SK-N-MC (cell line): ENCODE data around the gene FSD2.

Experiments used
- DNase-seq: peaks from one replicate; pipeline ENCODE4 v3.0.0-alpha.2; 2011; ENCODE audit warnings: low read depth, low spot score
- H3K27ac ChIP-seq: fragments of 200-600 bp; sonication (generic); 2 replicates; pipeline ENCODE4 v1.5.1; 2016; ENCODE audit warnings: mixed run types
- H3K36me3 ChIP-seq: fragments of 200-600 bp; sonication (generic); 2 replicates; pipeline ENCODE4 v1.6.1; 2017; ENCODE audit warnings: antibody characterized with exemption, low read length, mixed read lengths; ENCODE audit not compliant: insufficient read depth
- H3K4me3 ChIP-seq: fragments of 200-600 bp; sonication (generic); 2 replicates; pipeline ENCODE4 v1.5.1; 2016
- H3K9ac ChIP-seq: fragments of 200-600 bp; sonication (generic); 2 replicates; pipeline ENCODE4 v1.8.0; 2017; ENCODE audit warnings: mixed run types, mixed read lengths; ENCODE audit not compliant: insufficient read length
- H3K9me3 ChIP-seq: fragments of 200-600 bp; sonication (generic); 2 replicates; pipeline ENCODE4 v1.6.1; 2017; ENCODE audit warnings: low read depth, mild to moderate bottlenecking, antibody characterized with exemption, low read length, moderate library complexity, mixed read lengths
- EZH2 ChIP-seq: fragments of 200-600 bp; sonication (generic); IDR thresholded peaks from one replicate; pipeline ENCODE4 v1.6.1; 2017; ENCODE audit warnings: antibody characterized with exemption
- FOXP2 ChIP-seq: optimal IDR thresholded peaks from 2 replicates; pipeline ENCODE3; 2011; ENCODE audit warnings: mild to moderate bottlenecking, moderate library complexity; ENCODE audit not compliant: insufficient read depth; ENCODE audit errors: extremely low read length, control extremely low read depth
- POLR2AphosphoS5 ChIP-seq: IDR thresholded peaks from 2 replicates; pipeline ENCODE4 v1.6.1; 2012; ENCODE audit warnings: mild to moderate bottlenecking, low read depth, low read length, borderline replicate concordance

The FSD2 gene

DNA sequence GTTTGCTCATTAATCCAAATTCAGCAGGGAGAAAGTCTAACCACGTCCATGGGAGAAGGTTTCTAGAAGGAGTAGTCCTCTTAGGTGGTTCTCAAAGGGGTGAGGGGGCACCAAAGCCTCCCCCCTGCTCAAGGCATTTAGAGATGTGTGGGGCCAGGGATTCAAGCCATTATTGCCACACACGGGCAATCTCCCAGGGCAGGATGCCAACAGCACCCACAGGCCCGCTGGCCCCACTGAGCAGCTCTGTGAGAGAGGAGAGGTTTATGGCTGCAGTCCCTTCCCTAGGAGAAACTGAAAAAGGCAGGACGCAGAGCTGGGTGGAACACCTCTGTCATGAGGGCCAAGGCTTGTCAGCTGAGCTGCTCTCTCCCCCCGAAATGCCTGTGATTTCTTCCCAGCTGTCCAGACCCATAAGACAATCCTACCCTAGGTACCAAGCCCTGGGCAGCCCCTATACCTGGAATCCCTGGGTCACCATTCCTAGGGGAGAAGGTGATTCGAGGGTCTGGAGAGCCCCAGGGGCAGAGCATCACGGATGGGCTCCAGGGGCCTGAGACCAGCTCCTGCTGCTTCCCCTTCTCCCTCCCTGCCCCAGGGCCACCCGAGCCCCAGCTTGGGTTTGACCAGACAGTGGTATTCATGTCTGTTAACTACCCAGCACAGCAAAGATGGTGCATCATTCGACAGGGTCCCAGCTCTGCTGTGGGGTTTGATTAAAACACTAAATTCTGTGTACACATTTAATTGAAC lies 42.5 kb upstream of the FSD2 start:
- Histone ChIP-seq H3K9me3 (no peaks in the 10 kb centered on the region), H3K27ac (no peak overlapping the region), H3K4me3 (no peak overlapping the region), H3K36me3 (no peaks in the 10 kb centered on the region), H3K9ac (no peak overlapping the region)
- no peak for TF ChIP-seq POLR2AphosphoS5
- DNase-seq: no peak

DNA sequence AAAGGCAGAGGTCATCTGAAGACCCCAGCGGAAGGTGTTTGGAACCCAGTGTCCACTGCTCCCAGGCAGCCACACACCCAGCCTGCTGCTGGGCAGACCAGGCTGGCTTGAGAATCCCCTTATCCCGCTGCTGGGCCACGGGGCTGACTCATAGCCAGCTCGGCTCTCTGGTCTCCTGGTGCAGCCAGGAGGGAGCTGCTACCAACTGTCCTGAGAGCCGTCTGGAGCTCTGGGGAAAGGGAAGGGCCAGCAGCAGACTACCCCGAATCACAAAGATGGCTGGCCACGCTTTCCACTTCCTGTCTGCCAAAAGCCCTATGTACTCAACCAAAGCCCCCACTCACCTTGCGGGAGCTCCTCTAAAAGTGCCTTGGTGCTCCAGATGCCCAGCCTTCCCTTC lies 41.8 kb upstream of the FSD2 start:
- Histone ChIP-seq H3K36me3 (no peaks in the 10 kb centered on the region), H3K4me3 (no peak overlapping the region), H3K9me3 (no peaks in the 10 kb centered on the region), H3K27ac (no peak overlapping the region), H3K9ac (no peak overlapping the region)
- no peak for DNase-seq
- TF ChIP-seq FOXP2 (no peak), POLR2AphosphoS5 (no peak), EZH2 (no peak)

DNA sequence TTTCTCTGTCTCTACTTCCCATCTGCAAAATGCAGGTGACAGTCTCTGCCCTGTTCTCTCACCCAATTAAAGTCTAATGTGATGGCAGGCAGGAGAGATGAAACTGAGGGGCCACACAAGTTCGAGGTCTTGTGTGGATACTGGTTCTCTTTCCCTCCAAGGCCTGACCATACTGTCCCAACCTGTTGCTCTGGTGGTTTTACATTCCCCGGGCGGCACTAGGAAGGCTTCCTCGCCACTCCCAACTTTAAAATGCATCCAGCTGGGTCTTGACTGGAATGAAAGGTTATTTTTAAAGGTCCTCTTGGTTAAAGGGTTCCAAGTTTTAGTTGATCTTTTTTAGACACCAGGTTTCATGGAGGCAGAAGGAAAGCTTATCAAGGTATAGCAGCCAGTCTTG lies 40.8 kb upstream of the FSD2 start:
- no peak overlapping the region for H3K27ac ChIP-seq
- DNase-seq: no peak
- no peak overlapping the region for H3K4me3 ChIP-seq
- no peak overlapping the region for H3K9ac ChIP-seq
- H3K9me3 ChIP-seq: no peaks in the 10 kb centered on the region
- no peak for TF ChIP-seq EZH2
- no peak for TF ChIP-seq FOXP2
- TF ChIP-seq POLR2AphosphoS5: no peak
- H3K36me3 ChIP-seq: no peaks in the 10 kb centered on the region

DNA sequence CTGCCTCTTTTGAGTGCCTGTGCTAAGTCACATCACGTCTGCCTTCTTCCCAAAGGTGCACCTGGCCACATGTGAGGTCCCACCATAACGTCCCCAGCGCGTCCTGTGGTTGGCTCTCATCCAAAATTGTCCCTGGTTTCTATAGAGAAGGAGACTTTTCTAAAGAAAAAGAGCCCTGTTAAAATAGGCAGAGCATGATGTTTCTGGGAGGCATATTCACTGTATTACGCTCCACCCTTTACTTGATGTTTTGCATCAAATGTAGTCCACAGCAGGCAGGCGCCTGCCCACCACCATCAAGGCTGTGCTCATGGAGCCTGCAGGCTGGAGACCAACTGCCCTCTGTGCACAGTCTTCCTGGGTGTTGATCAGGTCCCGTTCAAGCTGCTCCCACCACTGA lies 39.8 kb upstream of the FSD2 start:
- DNase-seq: no peak
- H3K4me3 ChIP-seq: no peak overlapping the region
- no peaks in the 10 kb centered on the region for H3K36me3 ChIP-seq
- H3K27ac ChIP-seq: no peak overlapping the region
- H3K9me3 ChIP-seq: no peaks in the 10 kb centered on the region
- TF ChIP-seq FOXP2 (no peak), EZH2 (no peak), POLR2AphosphoS5 (no peak)
- H3K9ac ChIP-seq: no peak overlapping the region

DNA sequence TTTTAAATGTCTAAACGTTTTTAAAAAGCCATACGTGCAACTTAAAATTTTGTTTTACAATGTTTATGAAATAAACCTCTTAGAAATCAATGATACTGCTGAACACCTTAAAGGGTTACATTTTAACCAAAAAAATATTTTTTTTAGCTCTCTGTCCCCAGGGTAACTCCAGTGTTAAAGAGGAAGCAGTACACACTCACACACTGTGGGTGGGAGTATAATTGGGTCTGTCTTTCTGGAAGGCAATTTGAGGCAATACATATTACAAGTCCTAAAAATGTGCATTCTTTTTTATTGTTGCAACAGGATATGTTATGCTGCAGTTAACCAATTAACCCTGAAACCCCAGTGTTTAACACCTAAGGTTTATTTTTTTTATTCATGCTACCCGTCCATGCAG lies 37.7 kb upstream of the FSD2 start:
- H3K27ac ChIP-seq: no peak overlapping the region
- H3K36me3 ChIP-seq: no peaks in the 10 kb centered on the region
- no peak for DNase-seq
- no peak overlapping the region for H3K9ac ChIP-seq
- H3K4me3 ChIP-seq: no peak overlapping the region
- no peak for TF ChIP-seq POLR2AphosphoS5
- no peak for TF ChIP-seq EZH2
- TF ChIP-seq FOXP2: no peak
- H3K9me3 ChIP-seq: no peaks in the 10 kb centered on the region

DNA sequence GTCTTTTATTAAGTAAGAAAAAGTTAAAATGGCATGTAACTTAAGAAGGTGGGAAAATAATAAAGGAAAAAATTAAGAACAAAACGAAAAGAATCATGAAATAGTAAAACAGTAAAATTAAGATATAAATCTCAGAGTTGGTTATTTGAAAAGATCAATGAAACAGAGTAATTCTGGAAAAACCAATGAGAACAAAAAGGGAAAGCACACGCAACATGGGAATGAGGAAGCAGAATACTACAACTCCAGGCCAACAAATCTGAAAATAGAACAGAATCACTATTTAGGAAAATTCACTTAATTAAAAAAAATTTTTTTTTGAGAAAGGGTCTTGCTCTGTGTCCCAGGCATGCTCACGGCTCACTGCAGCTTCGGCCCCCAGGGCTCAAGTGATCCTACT lies 34.3 kb upstream of the FSD2 start:
- Histone ChIP-seq H3K27ac (no peak overlapping the region), H3K9ac (no peak overlapping the region), H3K36me3 (peaks cover 11% of the 10 kb centered on the region; the same call in 1 of the 2 replicates), H3K9me3 (no peaks in the 10 kb centered on the region), H3K4me3 (no peak overlapping the region)
- no peak for TF ChIP-seq EZH2
- no peak for TF ChIP-seq POLR2AphosphoS5
- no peak for DNase-seq

DNA sequence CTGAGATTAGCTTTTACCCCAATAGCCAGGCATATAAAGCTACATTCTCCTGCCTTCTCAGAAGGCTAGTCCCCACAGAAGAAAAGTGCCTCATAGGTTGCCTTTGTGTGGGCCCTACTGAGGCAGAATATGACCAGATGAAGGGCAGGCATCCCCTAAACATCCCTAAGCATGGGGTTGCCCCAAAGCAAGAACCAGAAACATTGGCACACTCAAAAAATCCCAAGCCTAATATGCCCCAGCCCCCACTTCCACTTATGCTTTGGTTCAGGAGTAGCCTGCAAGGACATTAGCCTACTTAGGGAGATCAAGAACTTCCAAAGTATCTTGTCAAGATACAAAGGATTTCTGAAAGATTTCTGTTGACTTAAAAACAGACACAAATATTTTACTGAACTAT lies 33.3 kb upstream of the FSD2 start:
- no peak for DNase-seq
- Histone ChIP-seq H3K4me3 (no peak overlapping the region), H3K9me3 (no peaks in the 10 kb centered on the region), H3K9ac (no peak overlapping the region), H3K36me3 (peaks cover 19% of the 10 kb centered on the region; the same call in 1 of the 2 replicates), H3K27ac (no peak overlapping the region)
- TF ChIP-seq EZH2: no peak
- TF ChIP-seq FOXP2: no peak

DNA sequence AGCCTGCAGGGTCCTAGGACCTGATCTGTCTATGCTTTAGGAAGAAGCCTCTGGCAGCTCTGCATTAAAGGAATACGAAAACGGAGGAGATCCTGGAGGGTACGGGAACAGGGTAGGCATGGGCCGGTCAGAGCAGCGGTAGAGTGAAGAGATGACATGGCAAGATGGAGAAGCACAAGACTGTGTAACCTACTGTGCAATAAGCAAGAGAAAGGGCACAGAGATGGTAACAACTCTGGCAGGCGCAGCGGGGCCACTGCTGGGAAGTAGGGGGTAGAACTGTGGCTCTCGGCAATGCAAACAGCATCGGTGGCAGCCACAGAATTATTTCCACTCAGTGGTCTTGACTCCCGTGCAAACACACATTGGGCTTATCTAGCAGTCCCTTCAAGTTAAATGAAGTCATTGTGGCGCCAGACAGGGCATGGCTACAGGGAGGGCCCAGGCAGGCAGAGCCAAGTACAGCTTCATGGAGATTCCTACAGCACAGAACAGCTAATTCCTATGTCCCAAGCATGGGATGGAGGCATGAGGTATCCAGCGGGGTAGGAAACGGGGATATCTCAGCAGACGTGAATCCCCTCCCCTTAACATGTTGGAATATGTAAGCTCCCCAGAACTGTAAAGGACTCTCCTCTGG lies 32.3 kb upstream of the FSD2 start:
- Histone ChIP-seq H3K9me3 (no peaks in the 10 kb centered on the region), H3K36me3 (peaks cover 23% of the 10 kb centered on the region; the same call in 1 of the 2 replicates), H3K9ac (no peak overlapping the region), H3K27ac (no peak overlapping the region), H3K4me3 (no peak overlapping the region)
- no peak for TF ChIP-seq EZH2
- no peak for TF ChIP-seq POLR2AphosphoS5
- TF ChIP-seq FOXP2: no peak
- no peak for DNase-seq

DNA sequence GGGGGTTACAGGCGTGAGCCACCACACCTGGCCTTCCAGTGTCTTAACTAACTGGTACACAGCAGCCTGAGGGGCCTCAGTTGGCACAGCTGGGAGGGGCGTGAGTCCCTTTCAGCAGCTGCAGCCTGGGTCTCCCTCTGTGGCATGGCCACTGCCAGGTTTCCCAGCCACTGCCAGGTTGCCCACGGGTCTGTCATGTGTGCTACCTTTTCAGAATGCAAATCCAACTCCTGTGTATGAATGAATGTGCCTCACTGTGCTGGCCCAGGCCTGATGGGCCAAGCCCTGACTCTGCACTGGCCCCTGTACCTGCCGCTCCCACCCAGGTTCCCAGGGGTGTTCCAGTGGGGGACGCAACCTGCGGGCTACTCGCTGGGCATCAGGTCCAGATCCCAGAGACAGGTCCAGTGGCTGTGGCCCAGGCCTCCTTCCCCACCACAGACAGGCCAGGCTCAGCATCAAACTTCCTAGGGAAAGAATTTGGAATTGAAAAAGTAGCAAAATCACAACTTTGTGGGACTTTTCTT lies 29.6 kb upstream of the FSD2 start:
- no peaks in the 10 kb centered on the region for H3K9me3 ChIP-seq
- no peak overlapping the region for H3K4me3 ChIP-seq
- H3K27ac ChIP-seq: no peak overlapping the region
- H3K36me3 ChIP-seq: peaks cover 37% of the 10 kb centered on the region
- TF ChIP-seq EZH2: no peak
- no peak for TF ChIP-seq POLR2AphosphoS5
- TF ChIP-seq FOXP2: no peak
- no peak overlapping the region for H3K9ac ChIP-seq
- DNase-seq: no peak
